IPS-18a (cell line): Measurements from ENCODE around the gene GUCA2A.

Experiments used
- H3K27ac ChIP-seq: one replicate; pipeline ENCODE4 v1.5.1; 2013; ENCODE audit warnings: low read length
- H3K27me3 ChIP-seq: one replicate; pipeline ENCODE4 v1.6.1; 2013; ENCODE audit warnings: mild to moderate bottlenecking, low read length; ENCODE audit not compliant: control insufficient read depth, insufficient read depth
- H3K36me3 ChIP-seq: one replicate; pipeline ENCODE4 v1.6.1; 2013; ENCODE audit warnings: low read depth, low read length; ENCODE audit not compliant: control insufficient read depth
- H3K4me1 ChIP-seq: one replicate; pipeline ENCODE4 v1.6.1; 2013; ENCODE audit warnings: low read depth, low read length; ENCODE audit not compliant: control insufficient read depth
- H3K4me3 ChIP-seq: one replicate; pipeline ENCODE4 v1.5.1; 2013; ENCODE audit warnings: low read length
- H3K9ac ChIP-seq: one replicate; pipeline ENCODE4 v1.6.1; 2013; ENCODE audit warnings: mild to moderate bottlenecking, low read length, moderate library complexity
- H3K9me3 ChIP-seq: one replicate; pipeline ENCODE4 v1.6.1; 2013; ENCODE audit warnings: low read depth, low read length; ENCODE audit not compliant: control insufficient read depth

GUCA2A gene

GRCh38 chr1:42175314-42176054, 10.9 kb upstream of the GUCA2A start:
- Histone ChIP-seq H3K27me3 (no peaks in the 10 kb centered on the region), H3K4me1 (peaks cover 4% of the 10 kb centered on the region), H3K9ac (no peak overlapping the region), H3K27ac (no peak overlapping the region), H3K4me3 (no peak overlapping the region), H3K36me3 (peaks cover 16% of the 10 kb centered on the region), H3K9me3 (no peaks in the 10 kb centered on the region)

- Histone ChIP-seq H3K4me1 (peaks cover 4% of the 10 kb centered on the region), H3K4me3 (no peak overlapping the region), H3K9ac (peak overlapping the region; percentile 11), H3K36me3 (peaks cover 4% of the 10 kb centered on the region), H3K27ac (no peak overlapping the region), H3K27me3 (no peaks in the 10 kb centered on the region), H3K9me3 (no peaks in the 10 kb centered on the region)
These were observed 9.6 kb upstream of the GUCA2A start for GRCh38 chr1:42173961-42174735.

DNA sequence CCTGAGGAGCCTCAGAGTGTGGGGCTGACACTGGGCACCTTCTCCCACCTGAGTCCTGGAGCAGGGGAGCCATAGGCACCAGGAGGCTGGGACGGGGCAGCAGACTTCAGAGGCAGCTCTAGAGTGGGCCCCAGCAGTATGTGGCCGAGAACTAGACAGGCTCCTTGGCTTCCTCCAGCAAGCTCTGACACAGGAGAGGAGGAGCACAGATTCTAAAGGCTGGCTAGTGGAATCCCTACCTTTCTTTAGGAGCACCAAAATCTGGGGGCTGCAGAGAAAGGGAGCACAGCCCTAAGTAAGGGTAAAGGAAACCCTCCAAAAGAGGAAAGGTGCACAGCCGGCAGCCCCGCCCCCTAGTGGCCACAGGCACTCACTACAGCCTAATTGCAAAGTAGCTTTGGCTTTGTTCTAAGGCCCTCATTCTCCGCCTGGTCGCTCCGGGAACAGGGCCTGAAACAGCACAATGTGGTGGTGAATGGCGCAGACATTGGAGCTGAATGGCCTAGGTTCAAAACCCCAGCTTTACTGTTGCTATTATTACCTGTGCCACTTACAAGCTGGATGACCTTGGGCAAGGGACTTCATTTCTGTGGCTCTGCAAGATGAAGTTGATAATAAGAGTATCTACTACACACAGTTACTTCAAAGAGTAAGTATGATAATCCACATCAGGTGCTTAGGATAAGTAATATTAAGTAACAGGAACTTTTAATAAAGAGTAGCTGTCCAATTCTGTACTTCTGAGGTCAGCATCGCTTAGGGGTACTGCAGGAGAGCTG, 8.8 kb upstream of the GUCA2A start:
- Histone ChIP-seq H3K4me3 (no peak overlapping the region), H3K9me3 (no peaks in the 10 kb centered on the region), H3K36me3 (no peaks in the 10 kb centered on the region), H3K27me3 (no peaks in the 10 kb centered on the region), H3K27ac (no peak overlapping the region), H3K9ac (peak overlapping the region; percentile 11), H3K4me1 (peaks cover 4% of the 10 kb centered on the region)

- H3K4me1 ChIP-seq, result peaks cover 4% of the 10 kb centered on the region
- no peak overlapping the region for H3K27ac ChIP-seq
These were observed 8.0 kb upstream of the GUCA2A start for GRCh38 chr1:42172381-42173133.

DNA sequence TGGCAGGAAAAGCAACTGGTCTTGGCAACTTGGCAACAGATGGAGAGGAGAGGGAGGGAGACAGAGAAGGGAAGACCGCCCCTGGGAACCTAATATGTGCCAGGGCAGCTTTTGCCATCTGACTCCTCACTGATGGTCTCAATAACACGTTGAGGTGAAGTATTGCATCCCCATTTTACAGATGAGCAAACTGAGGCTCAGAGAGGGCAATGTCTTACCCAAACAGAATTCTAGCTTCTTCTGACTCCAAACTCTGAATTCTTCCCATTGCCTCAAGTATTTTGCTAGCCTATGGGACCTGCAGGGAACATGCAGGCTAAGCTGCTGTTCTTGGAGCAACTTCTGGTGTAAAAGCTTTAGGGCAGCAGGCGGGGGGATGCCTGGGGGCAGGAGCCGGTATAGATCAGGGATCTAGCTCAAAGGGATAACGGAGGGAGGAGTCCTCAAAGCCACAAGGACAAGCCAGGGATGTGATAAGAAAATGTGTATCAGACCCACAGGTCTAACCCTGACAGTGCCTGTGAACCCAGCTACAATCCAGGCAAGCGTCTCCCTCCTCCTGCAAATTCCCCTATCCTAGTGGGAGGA, 7.2 kb upstream of the GUCA2A start:
- H3K9ac ChIP-seq, result no peak overlapping the region
- H3K4me1 ChIP-seq, result peaks cover 4% of the 10 kb centered on the region
- H3K27me3 ChIP-seq, result no peaks in the 10 kb centered on the region
- no peak overlapping the region for H3K4me3 ChIP-seq
- no peaks in the 10 kb centered on the region for H3K9me3 ChIP-seq
- no peak overlapping the region for H3K27ac ChIP-seq
- H3K36me3 ChIP-seq, result no peaks in the 10 kb centered on the region

More at GRCh38 chr1:42172381-42173133, 8.0 kb upstream of the GUCA2A start:
- Histone ChIP-seq H3K9ac (no peak overlapping the region), H3K36me3 (no peaks in the 10 kb centered on the region), H3K4me3 (no peak overlapping the region), H3K9me3 (no peaks in the 10 kb centered on the region), H3K27me3 (no peaks in the 10 kb centered on the region)

- Histone ChIP-seq H3K9ac (no peak overlapping the region), H3K4me1 (peaks cover 4% of the 10 kb centered on the region)
These were observed 6.5 kb upstream of the GUCA2A start for GRCh38 chr1:42170779-42171621.

GRCh38 chr1:42168763-42169162, 4.2 kb upstream of the GUCA2A start:
- Histone ChIP-seq H3K4me1 (peaks cover 4% of the 10 kb centered on the region), H3K4me3 (no peak overlapping the region), H3K27me3 (no peaks in the 10 kb centered on the region), H3K36me3 (no peaks in the 10 kb centered on the region), H3K9me3 (no peaks in the 10 kb centered on the region), H3K9ac (no peak overlapping the region), H3K27ac (no peak overlapping the region)

More at GRCh38 chr1:42170779-42171621, 6.5 kb upstream of the GUCA2A start:
- H3K4me3 ChIP-seq, result no peak overlapping the region
- H3K27ac ChIP-seq, result no peak overlapping the region
- H3K27me3 ChIP-seq, result no peaks in the 10 kb centered on the region
- no peaks in the 10 kb centered on the region for H3K9me3 ChIP-seq
- H3K36me3 ChIP-seq, result no peaks in the 10 kb centered on the region

DNA sequence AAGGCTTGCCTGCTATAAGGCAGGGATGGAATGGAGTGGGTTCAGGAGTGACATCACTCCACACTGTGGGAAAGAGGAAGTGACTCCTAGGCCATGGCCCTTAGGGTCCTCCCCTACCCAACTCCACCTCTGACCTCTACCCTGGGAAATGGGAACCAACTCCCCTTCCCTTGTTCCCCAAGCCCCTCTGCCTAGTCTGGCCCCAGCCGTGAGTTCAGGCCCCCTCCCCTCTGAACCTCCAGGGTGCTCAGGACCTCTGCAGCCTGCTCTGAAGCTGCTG, 3.8 kb upstream of the GUCA2A start:
- Histone ChIP-seq H3K9ac (no peak overlapping the region), H3K27me3 (no peaks in the 10 kb centered on the region), H3K4me3 (no peak overlapping the region), H3K36me3 (no peaks in the 10 kb centered on the region), H3K4me1 (no peaks in the 10 kb centered on the region), H3K27ac (no peak overlapping the region), H3K9me3 (no peaks in the 10 kb centered on the region)

DNA sequence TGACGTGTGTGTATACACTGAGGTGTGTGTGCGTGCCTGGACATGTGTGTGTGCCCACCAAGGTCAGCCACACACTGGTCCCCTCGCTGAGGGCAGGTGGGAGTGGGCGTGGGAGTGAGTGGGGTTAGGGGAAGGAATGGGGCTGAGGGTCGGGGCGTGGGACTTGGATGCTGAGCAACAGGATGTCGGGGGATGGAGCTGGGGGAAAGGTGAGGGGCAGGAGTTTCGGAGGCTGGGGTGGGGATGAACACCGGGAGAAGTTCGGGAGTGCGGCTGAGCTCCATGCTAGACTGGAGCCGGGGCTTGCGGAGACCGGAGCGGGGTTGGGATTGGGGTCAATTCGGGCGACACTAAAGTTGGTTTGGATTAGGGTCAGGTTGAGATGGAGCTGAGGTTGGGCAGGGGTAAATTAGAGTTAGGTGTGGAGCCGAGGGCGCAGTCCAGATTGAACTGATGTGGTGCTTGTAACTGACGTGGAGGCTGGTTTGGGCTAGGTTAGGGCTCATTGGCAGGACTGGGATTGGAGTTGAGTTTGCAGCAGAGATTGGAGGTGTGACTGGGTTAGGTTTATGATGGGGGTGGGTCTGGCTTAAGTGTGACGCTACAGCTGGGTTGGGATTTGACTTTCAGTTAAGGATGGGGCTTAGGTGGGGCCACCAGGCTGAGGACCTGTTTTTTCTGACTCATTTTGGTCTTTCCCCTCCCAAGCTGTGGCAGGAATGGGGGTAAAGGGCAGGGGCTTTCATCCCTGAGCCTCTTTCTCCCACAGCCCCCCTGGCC, 3.3 kb upstream of the GUCA2A start:
- H3K27me3 ChIP-seq, result no peaks in the 10 kb centered on the region
- H3K4me1 ChIP-seq, result no peaks in the 10 kb centered on the region
- no peak overlapping the region for H3K4me3 ChIP-seq
- H3K36me3 ChIP-seq, result no peaks in the 10 kb centered on the region
- no peak overlapping the region for H3K9ac ChIP-seq
- no peak overlapping the region for H3K27ac ChIP-seq
- no peaks in the 10 kb centered on the region for H3K9me3 ChIP-seq
